GM20000 (cell line): ENCODE results near the gene VAT1L.

Experiments
- DNase-seq: peaks from one replicate; pipeline ENCODE4 v3.0.0; 2012; ENCODE audit warnings: low spot score
- TF ChIP-seq, protein P1 (sequence below): IDR thresholded peaks from 2 replicates; pipeline ENCODE4 v1.5.1; 2012; ENCODE audit warnings: mild to moderate bottlenecking, control low read depth; ENCODE audit errors: extremely low read depth, missing control alignments

Gene VAT1L

DNA sequence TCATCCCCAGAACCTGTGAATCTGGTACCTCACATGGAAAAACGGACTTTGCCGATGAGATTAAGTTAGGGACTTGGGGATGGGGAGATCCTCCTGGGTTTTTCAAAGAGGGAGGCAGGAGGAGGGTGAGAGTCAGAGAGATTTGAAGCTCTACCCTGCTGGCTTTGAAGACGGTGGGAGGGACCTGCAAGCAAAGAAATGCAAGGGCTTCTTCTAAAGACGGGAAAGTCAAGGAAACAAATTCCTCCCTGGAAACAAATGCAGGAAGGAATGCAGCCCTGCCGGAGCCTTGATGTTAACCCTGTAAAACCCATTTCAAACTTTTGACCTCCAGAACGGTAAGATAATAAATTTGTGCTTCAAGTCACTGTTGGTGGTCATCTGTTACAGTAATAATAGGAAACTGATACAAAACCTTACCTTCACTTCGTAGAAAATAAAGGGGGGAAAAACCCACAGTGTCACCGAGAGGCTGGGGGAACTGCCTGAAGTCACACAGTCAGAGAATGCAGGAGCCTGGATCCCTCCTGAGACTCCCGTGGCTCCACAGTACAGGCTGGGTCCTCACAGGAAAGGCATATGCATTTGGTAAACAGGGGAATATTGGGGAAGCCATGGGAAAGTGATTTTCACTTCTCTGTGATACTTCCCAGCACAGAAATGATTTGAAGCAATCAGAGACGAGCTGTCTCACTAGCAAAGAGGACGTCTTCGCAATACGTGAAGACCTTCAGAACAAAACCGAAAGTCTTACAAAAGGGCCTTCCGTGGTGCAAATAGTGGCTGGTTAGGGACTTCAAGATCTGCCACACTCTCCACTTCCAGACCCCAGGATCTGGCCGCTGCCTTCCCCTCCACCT is 175.1 kb downstream of the VAT1L start:
- TF ChIP-seq, protein P1, sequence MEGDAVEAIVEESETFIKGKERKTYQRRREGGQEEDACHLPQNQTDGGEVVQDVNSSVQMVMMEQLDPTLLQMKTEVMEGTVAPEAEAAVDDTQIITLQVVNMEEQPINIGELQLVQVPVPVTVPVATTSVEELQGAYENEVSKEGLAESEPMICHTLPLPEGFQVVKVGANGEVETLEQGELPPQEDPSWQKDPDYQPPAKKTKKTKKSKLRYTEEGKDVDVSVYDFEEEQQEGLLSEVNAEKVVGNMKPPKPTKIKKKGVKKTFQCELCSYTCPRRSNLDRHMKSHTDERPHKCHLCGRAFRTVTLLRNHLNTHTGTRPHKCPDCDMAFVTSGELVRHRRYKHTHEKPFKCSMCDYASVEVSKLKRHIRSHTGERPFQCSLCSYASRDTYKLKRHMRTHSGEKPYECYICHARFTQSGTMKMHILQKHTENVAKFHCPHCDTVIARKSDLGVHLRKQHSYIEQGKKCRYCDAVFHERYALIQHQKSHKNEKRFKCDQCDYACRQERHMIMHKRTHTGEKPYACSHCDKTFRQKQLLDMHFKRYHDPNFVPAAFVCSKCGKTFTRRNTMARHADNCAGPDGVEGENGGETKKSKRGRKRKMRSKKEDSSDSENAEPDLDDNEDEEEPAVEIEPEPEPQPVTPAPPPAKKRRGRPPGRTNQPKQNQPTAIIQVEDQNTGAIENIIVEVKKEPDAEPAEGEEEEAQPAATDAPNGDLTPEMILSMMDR, result no peak

DNA sequence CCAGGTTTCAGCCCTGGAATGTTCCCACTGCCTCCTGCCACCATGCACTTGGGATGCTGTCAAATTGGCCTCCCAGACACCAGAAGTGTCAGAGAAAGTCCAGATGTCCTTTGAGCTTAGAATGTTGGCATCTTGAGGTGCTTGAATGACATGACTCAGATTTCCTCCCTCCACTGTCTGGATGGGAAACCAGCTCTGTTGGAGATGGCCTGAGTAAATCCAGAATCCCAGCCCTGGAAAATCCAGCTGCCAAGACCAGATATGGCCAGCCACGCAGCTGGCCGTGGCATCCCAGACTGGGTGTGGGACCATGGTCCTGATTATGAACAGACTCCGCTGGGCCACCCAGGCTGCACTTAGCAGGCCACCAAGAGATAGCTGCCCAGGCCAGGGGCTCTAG is 177.0 kb downstream of the VAT1L start:
- no peak for DNase-seq
- TF ChIP-seq, protein P1, result no peak

More for the DNA sequence above, 175.1 kb downstream of the VAT1L start:
- peak; percentile 35 for DNase-seq

DNA sequence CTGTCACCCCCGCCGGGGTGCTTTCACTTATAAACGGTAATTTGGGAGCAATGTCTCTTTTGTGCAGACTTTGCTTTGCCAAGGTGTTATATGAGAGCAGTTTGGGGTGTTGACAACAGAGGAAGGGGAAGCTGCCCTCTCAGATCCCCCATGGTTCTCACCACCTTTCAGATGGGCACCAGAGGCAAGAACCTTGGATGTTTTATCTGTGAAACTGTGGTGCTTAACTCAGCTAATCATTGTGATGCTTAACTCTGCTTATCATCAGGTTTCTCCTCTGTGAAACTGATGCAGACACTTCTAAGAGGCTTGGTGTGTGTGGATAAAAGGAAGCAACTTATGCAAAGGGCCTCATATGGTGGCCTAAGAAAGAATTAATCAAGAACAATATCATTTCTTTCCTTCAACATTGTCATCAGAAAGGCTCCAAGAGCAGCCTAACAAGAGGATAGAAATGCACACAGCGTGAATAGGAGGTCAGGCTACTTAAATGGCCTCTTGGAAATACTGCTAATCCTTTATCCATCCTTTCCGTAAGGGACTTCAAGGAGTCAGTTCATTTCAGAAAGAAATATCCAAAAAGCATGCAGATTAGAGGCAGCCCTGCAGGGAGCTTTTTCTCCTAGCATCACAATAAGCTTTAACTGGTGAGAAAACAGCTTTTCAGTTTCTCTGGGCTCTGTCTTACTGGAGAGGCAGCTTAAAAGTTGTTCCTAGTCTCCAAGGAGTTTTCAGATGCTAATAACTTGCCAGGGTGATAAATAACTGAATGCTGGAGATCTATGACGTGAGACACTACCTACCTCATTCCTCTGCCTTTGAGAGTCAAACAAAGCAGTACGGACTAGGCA is 178.9 kb downstream of the VAT1L start:
- TF ChIP-seq, protein P1, result no peak
- no peak for DNase-seq

DNA sequence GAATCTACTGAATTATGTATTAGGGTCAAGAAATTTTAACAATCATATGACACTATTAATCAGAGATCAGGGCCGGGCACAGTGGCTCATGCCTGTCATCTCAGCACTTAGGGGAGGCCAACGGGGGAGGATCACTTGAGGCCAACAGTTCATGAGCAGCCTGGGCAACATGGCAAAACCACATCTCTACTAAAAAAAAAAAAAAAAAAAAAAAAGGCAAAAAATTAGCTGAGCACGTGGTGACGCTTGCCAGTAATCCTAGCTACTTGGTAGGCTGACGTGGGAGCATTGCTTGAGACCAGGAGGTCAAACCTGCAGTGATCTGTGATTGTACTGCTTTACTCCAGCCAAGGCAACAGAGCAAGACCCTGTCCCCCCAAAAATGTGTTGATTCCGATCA is 181.5 kb downstream of the VAT1L start:
- TF ChIP-seq, protein P1, result no peak
- no peak for DNase-seq

DNA sequence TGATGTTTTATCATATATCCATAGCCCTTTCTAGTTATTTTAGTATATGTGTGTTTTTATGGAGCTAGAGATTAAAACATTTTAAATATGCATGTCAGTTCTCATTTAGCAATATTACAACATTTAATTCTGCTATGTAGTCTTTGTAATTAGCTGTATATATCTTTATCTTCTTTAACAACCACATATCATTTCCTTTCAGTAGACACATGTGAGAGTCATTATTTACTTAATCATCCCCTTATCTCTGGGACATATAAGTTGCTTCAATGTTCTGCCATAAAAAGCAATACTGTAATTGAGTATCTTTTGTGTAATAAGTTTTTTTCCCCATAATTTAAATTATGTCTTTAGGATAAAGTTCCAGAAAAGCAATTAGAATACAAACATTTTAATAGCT is 182.0 kb downstream of the VAT1L start:
- TF ChIP-seq, protein P1, result no peak
- no peak for DNase-seq

DNA sequence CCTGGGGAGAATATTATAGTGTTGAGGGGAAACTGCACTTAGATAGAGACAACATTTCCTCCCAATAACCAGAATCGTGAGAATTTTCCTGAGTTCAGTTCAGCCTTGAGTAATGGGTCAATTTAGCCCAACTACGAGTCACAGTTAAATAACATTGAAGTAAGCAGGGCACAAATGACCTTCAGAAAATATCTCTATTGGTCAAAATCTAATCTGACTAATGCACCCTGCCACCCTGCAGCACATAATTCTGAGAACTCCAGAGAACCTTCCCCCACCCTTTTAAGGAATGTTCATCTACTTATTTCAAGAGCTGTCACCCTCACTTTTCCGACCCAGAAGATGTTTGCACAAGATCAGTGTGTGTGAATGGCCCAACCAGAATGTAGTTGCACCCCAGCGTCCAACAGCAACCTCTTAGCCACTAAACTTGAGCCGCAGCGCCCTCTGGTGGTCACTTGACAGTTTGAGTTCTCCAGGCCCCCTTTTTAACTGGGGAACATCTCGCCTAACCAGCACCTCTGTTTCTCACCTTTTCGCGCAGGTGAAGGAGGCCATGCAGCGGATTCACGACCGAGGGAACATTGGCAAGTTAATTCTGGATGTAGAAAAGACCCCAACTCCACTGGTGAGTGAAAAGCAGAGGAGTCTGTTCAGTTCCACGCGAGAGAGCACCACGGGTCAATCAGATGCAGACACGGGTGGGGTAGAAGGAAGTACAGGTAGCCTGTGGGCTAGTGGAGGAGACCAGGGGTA is 183.1 kb downstream of the VAT1L start:
- TF ChIP-seq, protein P1, result peak; percentile 60
- DNase-seq, result peak; percentile 59
